PC-9 (cell line): Measurements from ENCODE around the gene BBX.

ENCODE experiments used
- EZH2 ChIP-seq: fragments of 200-600 bp; sonication (generic); IDR thresholded peaks from 2 replicates; pipeline ENCODE4 v1.8.0; 2017; ENCODE audit warnings: antibody characterized with exemption, low read depth
- TF ChIP-seq, protein P1 (sequence below): fragments of 200-600 bp; sonication (generic); conservative IDR thresholded peaks from 2 replicates; pipeline ENCODE4 v1.6.1; 2017; ENCODE audit warnings: mixed run types, antibody characterized with exemption, mild to moderate bottlenecking, moderate library complexity

DNA sequence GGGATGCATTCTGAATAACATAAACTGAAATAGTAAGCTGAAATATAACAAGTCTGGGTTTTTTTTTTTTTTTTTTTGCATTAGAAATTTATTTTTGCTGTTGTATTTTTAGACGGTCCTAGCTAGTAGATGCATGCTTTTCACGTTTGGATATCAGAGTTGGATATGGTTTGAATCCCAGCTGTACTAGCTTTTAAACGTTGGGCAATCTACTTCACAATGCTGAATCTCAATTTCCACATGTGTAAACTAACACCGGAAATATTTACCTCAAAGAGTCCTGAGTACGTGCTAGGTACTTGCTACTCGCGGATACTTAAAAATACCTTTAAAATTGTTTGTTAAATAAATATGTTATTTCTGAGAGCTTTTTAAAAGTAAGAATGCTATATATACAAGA, 139.8 kb downstream of the BBX start:
- TF ChIP-seq, protein P1, sequence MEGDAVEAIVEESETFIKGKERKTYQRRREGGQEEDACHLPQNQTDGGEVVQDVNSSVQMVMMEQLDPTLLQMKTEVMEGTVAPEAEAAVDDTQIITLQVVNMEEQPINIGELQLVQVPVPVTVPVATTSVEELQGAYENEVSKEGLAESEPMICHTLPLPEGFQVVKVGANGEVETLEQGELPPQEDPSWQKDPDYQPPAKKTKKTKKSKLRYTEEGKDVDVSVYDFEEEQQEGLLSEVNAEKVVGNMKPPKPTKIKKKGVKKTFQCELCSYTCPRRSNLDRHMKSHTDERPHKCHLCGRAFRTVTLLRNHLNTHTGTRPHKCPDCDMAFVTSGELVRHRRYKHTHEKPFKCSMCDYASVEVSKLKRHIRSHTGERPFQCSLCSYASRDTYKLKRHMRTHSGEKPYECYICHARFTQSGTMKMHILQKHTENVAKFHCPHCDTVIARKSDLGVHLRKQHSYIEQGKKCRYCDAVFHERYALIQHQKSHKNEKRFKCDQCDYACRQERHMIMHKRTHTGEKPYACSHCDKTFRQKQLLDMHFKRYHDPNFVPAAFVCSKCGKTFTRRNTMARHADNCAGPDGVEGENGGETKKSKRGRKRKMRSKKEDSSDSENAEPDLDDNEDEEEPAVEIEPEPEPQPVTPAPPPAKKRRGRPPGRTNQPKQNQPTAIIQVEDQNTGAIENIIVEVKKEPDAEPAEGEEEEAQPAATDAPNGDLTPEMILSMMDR, result no peak
- no peak for TF ChIP-seq EZH2
